ENCODE measurements around the gene THAP7. TPM values are rescaled to one million over a fixed set of nuclear protein-coding genes. Genes with fewer than 3 reads are reported as not detected.

THAP7 gene
- total and polyA plus RNA-seq, 9 of the 15 experiments (the other 6 are each of a cell fraction or from before 2014, with no cell fraction given), result 7.9 to 263 (median 84.1) TPM

GRCh38 chr22:21001601-21002325 lies at the start of gene THAP7 (continued):
- TF ChIP-seq ZNF318 (IDR thresholded peaks at IDR 0.05; ENCODE audit: borderline replicate concordance in 1 of 2, low read depth in 1 of 2) (no peak), BRD9 (IDR thresholded peaks at IDR 0.05; ENCODE audit: low read depth, partially characterized antibody) (no peak), ZNF184 (CRISPR knock-in tag; IDR thresholded peaks at IDR 0.05) (no peak), GTF3C2 (IDR thresholded peaks at IDR 0.05; ENCODE audit: borderline replicate concordance, extremely low read depth, insufficient read length) (no peak), ETS1 (conservative IDR thresholded peaks at IDR 0.05; ENCODE audit: control insufficient read depth, low read depth, low read length) (no peak), CBX2 (IDR thresholded peaks at IDR 0.05; ENCODE audit: insufficient read depth, low read length, poor library complexity, severe bottlenecking) (no peak), CSDE1 (IDR thresholded peaks at IDR 0.05) (no peak), ZNF57 (CRISPR knock-in tag; IDR thresholded peaks at IDR 0.05) (peak; percentile 78), ATF6 (CRISPR knock-in tag; IDR thresholded peaks at IDR 0.05) (no peak), GABPA (tag; conservative IDR thresholded peaks at IDR 0.05; ENCODE audit: low read depth) (no peak), FOXA3 (CRISPR knock-in tag; conservative IDR thresholded peaks at IDR 0.05 in 1 of 2, IDR thresholded peaks at IDR 0.05 in 1 of 2) (peak in 1 of 2 experiments; percentile 3; a peak in 1 of 4 replicates)
